ENCODE measurements around the gene KAT5.

Gene KAT5

GRCh38 chr11:65672180-65672860 is 39.7 kb upstream of the KAT5 start:
- TF ChIP-seq NFIC (IDR thresholded peaks at IDR 0.05) (no peak), EGR1 (IDR thresholded peaks at IDR 0.05) (no peak), USF1 (IDR thresholded peaks at IDR 0.05) (no peak), CEBPB (IDR thresholded peaks at IDR 0.05) (no peak), FOXM1 (IDR thresholded peaks at IDR 0.05; ENCODE audit: borderline replicate concordance, low read depth) (no peak), MAX (IDR thresholded peaks at IDR 0.05) (no peak), TEAD4 (IDR thresholded peaks at IDR 0.05) (no peak), CREB1 (IDR thresholded peaks at IDR 0.05; ENCODE audit: low read depth) (no peak), RAD21 (IDR thresholded peaks at IDR 0.05; ENCODE audit: low read depth) (no peak), TAF1 (IDR thresholded peaks at IDR 0.05; ENCODE audit: low read depth) (no peak), YY1 (IDR thresholded peaks at IDR 0.05; ENCODE audit: low read depth) (no peak)

- TF ChIP-seq CREB1 (IDR thresholded peaks at IDR 0.05; ENCODE audit: low read depth) (no peak), NFIC (IDR thresholded peaks at IDR 0.05) (no peak), TAF1 (IDR thresholded peaks at IDR 0.05; ENCODE audit: low read depth) (no peak), ZBTB7A (IDR thresholded peaks at IDR 0.05; ENCODE audit: low read depth) (no peak), USF1 (IDR thresholded peaks at IDR 0.05) (no peak), TCF12 (IDR thresholded peaks at IDR 0.05; ENCODE audit: low read depth) (no peak)
Observed at GRCh38 chr11:65672982-65673381, 39.1 kb upstream of the KAT5 start.

DNA sequence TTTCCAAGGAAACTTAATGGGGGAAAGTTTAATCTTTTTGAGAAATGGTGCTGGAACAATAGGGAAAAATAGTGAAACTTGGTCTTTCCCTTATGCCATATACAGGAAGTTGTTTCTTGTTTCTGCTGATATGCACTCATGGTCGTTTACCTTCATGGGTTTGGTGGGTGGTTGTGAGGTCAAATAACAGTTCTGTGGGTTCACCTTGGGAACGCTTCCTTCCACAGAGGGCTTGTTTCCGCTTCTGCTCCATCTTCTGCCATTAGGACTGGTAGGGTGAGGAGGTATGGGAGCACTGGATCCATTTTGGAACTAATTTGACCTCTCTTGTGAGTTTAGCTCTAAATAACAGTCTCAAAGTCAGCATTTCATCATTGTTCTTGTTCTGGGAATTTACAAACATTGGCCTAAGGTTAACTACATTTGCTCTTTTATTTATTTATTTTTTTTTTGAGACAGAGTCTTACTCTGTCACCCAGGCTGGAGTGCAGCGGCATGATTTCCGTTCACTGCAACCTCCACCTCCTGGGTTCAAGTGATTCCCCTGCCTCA is 31.8 kb upstream of the KAT5 start:
- no peak for TF ChIP-seq YY1 (IDR thresholded peaks at IDR 0.05; ENCODE audit: low read depth)
- TF ChIP-seq REST (IDR thresholded peaks at IDR 0.05; ENCODE audit: low read depth) = no peak
- no peak for TF ChIP-seq FOXM1 (IDR thresholded peaks at IDR 0.05; ENCODE audit: borderline replicate concordance, low read depth)
- TF ChIP-seq NFIC (IDR thresholded peaks at IDR 0.05) = no peak

DNA sequence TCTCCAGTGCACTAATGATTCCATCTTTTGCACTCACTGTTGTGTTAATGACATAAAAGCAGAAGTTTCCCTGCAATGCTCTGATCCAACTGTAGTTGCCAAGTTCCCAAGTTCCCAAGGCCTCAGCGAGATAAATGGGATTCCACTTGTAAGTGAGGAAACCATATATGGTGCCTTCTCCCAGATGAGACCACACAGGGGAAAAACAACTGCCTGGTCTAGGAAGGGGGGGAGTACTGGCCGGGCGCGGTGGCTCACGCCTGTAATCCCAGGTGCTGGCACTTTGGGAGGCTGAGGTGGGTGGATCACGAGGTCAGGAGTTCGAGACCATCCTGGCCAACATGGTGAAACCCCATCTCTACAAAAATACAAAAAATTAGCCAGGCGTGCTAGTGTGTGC is 26.1 kb upstream of the KAT5 start:
- TF ChIP-seq ZBTB7A (IDR thresholded peaks at IDR 0.05; ENCODE audit: low read depth) (no peak), FOXM1 (IDR thresholded peaks at IDR 0.05; ENCODE audit: borderline replicate concordance, low read depth) (no peak), MAX (IDR thresholded peaks at IDR 0.05) (no peak), CREB1 (IDR thresholded peaks at IDR 0.05; ENCODE audit: low read depth) (no peak), REST (IDR thresholded peaks at IDR 0.05; ENCODE audit: low read depth) (no peak), RAD21 (IDR thresholded peaks at IDR 0.05; ENCODE audit: low read depth) (no peak), EP300 (IDR thresholded peaks at IDR 0.05; ENCODE audit: borderline replicate concordance) (no peak)

- TF ChIP-seq MAX (IDR thresholded peaks at IDR 0.05) (no peak), TAF1 (IDR thresholded peaks at IDR 0.05; ENCODE audit: low read depth) (no peak), YY1 (IDR thresholded peaks at IDR 0.05; ENCODE audit: low read depth) (no peak), EGR1 (IDR thresholded peaks at IDR 0.05) (no peak), REST (IDR thresholded peaks at IDR 0.05; ENCODE audit: low read depth) (no peak), RAD21 (IDR thresholded peaks at IDR 0.05; ENCODE audit: low read depth) (no peak), USF1 (IDR thresholded peaks at IDR 0.05) (no peak), ZBTB7A (IDR thresholded peaks at IDR 0.05; ENCODE audit: low read depth) (no peak)
Observed at GRCh38 chr11:65692367-65692766, 19.7 kb upstream of the KAT5 start.
